Heart right ventricle (tissue), 16 donors: ENCODE results near the gene ABHD17C. TPM values are rescaled to one million over a fixed set of nuclear protein-coding genes. Genes with fewer than 3 reads are reported as not detected.

ENCODE experiments used
- ATAC-seq, 8 donors: fragments of 200-7000 bp; cut with Tn5 transposase; one replicate each; pipeline ENCODE4 v1.9.1; 2020; ENCODE audit warnings: mild to moderate bottlenecking in 8 of 8, moderate library complexity in 8 of 8, moderate number of reproducible peaks in 1 of 8
- DNase-seq, 2 donors: peaks; one replicate each; pipeline ENCODE4 v3.0.0-alpha.2; 2020
- H3K27ac ChIP-seq, 10 donors: fragments of 200-600 bp; sonication (generic) in 2 of 10; one replicate each; pipeline versions ENCODE4 v1.5.0 to v1.8.0; 2020 to 2022; ENCODE audit warnings: mild to moderate bottlenecking in 3 of 10
- H3K27me3 ChIP-seq, 7 donors: fragments of 200-600 bp; one replicate each; pipeline ENCODE4 v1.8.0; 2021 to 2022; ENCODE audit warnings: mild to moderate bottlenecking in 2 of 7
- H3K36me3 ChIP-seq, 9 donors: fragments of 200-600 bp; sonication (generic) in 1 of 9; one replicate each; pipeline versions ENCODE4 v1.5.0 to v1.8.0; 2020 to 2022; ENCODE audit warnings: mild to moderate bottlenecking in 2 of 9
- H3K4me1 ChIP-seq, 9 donors: fragments of 200-600 bp; sonication (generic) in 1 of 9; one replicate each; pipeline versions ENCODE4 v1.5.0 to v1.8.0; 2020 to 2022; ENCODE audit warnings: mild to moderate bottlenecking in 4 of 9
- H3K4me3 ChIP-seq, 10 donors: fragments of 200-600 bp; sonication (generic) in 2 of 10; one replicate each; pipeline versions ENCODE4 v1.5.0 to v1.8.0; 2020 to 2022; ENCODE audit warnings: mild to moderate bottlenecking in 7 of 10, moderate library complexity in 2 of 10
- H3K9me3 ChIP-seq, 11 donors: fragments of 200-600 bp in 10 of 11; sonication (generic) in 2 of 11; one replicate each; pipeline versions ENCODE4 v1.5.0 to v1.8.0; 2013 to 2022; ENCODE audit warnings: mild to moderate bottlenecking in 2 of 11, control low read depth in 1 of 11, moderate library complexity in 1 of 11
- WGBS, 2 donors: extraction: QIAGEN DNeasy Blood & Tissue Kit; methylation state at CpG; one replicate each; pipeline ENCODE4 v1.1.7; 2013; ENCODE audit warnings: inconsistent platforms in 1 of 2; 5-methylcytosine and 5-hydroxymethylcytosine counted together
- intact Hi-C, 10 donors: fragments of 100-400 bp; cut with DNase I; formaldehyde crosslinking; loops; one replicate each; pipeline versions ENCODE4 v1.11.1 to v1.14.2; 2022
- polyA plus RNA-seq, 2 donors: library from polyadenylated mRNA; stranded (reverse); fragments of 200-250 nt; gene quantifications; one replicate each; pipeline ENCODE4 v1.2.3, GENCODE V29; 2013
- total RNA-seq, 10 donors: library from RNA; stranded (reverse); fragmentation: NEBNext Ultra II Directional in 3 of 10; extraction: Animal tissue kit (Norgen Biotek cat#: 25700) in 3 of 10; gene quantifications; one replicate each; pipeline versions ENCODE4 v1.2.1 to v1.2.4, GENCODE V29; 2021 to 2023
- TF ChIP-seq, protein P1 (sequence below), 9 donors: fragments of 200-600 bp; sonication (generic) in 2 of 9; IDR thresholded peaks; one replicate each; pipeline versions ENCODE4 v1.5.0 to v1.8.0; 2021 to 2022; ENCODE audit warnings: antibody characterized with exemption in 9 of 9, mild to moderate bottlenecking in 5 of 9, moderate library complexity in 1 of 9
- donor health status: Arrhythmogenic right ventricular cardiomyopathy.
- donor health status: ischemic (EF 13 %, LVEDD 7.1; RV severe dilation, severe dysfunction).
- donor health status: healthy with polysubstance abuse.
- donor health status: DM: no; HTN: yes; CAD: no.
- donor health status: DM: no; HTN: no; CAD: no.
- donor health status: ischemic (EF 25% LVEDD 6.9; RV normal size, moderate dysfunction).
- donor health status: ischemic (EF 25% LVEDD 5.7; RV mildly dilated, moderate dysfunction).
- donor health status: healthy.
- donor health status: DM: yes; HTN: yes; CAD: no.
- donor health status: Ischemic cardiomyopathy.
- donor health status: ischemic (EF 35%, LVEDD 5.7; RV mildly dilated, moderate dysfunction).
- donor health status: nonischemic (EF 11% LVEDD 7.7; RV severe dilation, severe dysfunction).
- donor health status: DM: yes; HTN: yes; CAD: no.
- donor health status: PGD.
- donor health status: ischemic (EF 29% LVEDD 5.4; RV normal size, mild dysfunction).
- donor health status: nonischemic (EF 23%, LVEDD 6.1; RV moderate dilation, normal function).

ABHD17C gene
- total and polyA plus RNA-seq, 12 donors = 2.3 to 8.5 (median 4.2) TPM

- no peak for DNase-seq
- 52 to 58% methylated on average over 2 of the region's 2 CpGs for WGBS, 2 donors
- intact Hi-C loops = no loop called here
Measured at GRCh38 chr15:80679804-80680175, 15.3 kb upstream of the ABHD17C start.

GRCh38 chr15:80682201-80682600 lies 12.9 kb upstream of the ABHD17C start:
- no peak overlapping the region for H3K27ac ChIP-seq
- intact Hi-C loops = no loop called here
- no peak for DNase-seq
- H3K9me3 ChIP-seq = no peaks in the 10 kb centered on the region
- peaks cover 0 to 34% (median 8%) of the 10 kb centered on the region in 7 donors for H3K27me3 ChIP-seq
- H3K36me3 ChIP-seq = no peaks in the 10 kb centered on the region
- TF ChIP-seq, protein P1, sequence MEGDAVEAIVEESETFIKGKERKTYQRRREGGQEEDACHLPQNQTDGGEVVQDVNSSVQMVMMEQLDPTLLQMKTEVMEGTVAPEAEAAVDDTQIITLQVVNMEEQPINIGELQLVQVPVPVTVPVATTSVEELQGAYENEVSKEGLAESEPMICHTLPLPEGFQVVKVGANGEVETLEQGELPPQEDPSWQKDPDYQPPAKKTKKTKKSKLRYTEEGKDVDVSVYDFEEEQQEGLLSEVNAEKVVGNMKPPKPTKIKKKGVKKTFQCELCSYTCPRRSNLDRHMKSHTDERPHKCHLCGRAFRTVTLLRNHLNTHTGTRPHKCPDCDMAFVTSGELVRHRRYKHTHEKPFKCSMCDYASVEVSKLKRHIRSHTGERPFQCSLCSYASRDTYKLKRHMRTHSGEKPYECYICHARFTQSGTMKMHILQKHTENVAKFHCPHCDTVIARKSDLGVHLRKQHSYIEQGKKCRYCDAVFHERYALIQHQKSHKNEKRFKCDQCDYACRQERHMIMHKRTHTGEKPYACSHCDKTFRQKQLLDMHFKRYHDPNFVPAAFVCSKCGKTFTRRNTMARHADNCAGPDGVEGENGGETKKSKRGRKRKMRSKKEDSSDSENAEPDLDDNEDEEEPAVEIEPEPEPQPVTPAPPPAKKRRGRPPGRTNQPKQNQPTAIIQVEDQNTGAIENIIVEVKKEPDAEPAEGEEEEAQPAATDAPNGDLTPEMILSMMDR (IDR thresholded peaks at IDR 0.05) = no peak
- no peak for ATAC-seq
- H3K4me1 ChIP-seq = no peaks in the 10 kb centered on the region
- 74 to 87% methylated on average over 4 of the region's 4 CpGs for WGBS, 2 donors
- H3K4me3 ChIP-seq = no peak overlapping the region

More at GRCh38 chr15:80679804-80680175, 15.3 kb upstream of the ABHD17C start:
- ATAC-seq = no peak
- H3K36me3 ChIP-seq = no peaks in the 10 kb centered on the region
- H3K9me3 ChIP-seq = no peaks in the 10 kb centered on the region
- TF ChIP-seq, protein P1 (IDR thresholded peaks at IDR 0.05) = no peak
- no peaks in the 10 kb centered on the region for H3K4me1 ChIP-seq
- H3K27me3 ChIP-seq = peaks cover 0 to 36% (median 8%) of the 10 kb centered on the region in 7 donors
- no peak overlapping the region for H3K4me3 ChIP-seq
- no peak overlapping the region for H3K27ac ChIP-seq

- intact Hi-C loops = no loop called here
- H3K4me3 ChIP-seq = no peak overlapping the region
- TF ChIP-seq, protein P1 (IDR thresholded peaks at IDR 0.05) = no peak
- DNase-seq (no peak), ATAC-seq (no peak)
- no peaks in the 10 kb centered on the region for H3K36me3 ChIP-seq
- H3K27ac ChIP-seq = no peak overlapping the region
- H3K27me3 ChIP-seq = peaks cover 0 to 19% (median under 1%) of the 10 kb centered on the region in 7 donors
- no peaks in the 10 kb centered on the region for H3K4me1 ChIP-seq
- no peaks in the 10 kb centered on the region for H3K9me3 ChIP-seq
Measured at GRCh38 chr15:80684697-80685096, 10.4 kb upstream of the ABHD17C start.

DNA sequence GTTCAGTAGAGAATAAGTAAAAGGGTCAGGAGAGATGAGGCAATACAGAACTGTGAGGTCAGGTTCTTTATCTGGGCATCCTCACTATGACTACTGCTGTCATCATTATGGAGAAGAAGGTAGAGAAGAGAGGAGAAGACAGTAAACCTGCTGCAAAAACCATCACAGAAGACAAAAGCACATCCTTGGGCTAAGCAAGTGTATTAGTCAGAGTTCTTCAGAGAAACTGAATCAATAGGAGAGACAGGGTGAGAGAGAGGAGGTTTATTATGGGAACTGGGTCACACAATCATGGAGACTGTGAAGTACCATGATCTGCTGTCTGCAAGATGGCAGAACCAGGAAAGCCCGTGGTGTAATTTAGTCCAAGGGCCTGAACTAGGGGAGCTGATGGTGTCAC lies 9.5 kb upstream of the ABHD17C start:
- Histone ChIP-seq H3K9me3 (no peaks in the 10 kb centered on the region), H3K27ac (no peak overlapping the region), H3K27me3 (peaks cover 0 to 14% (median 0%) of the 10 kb centered on the region in 7 donors), H3K36me3 (no peaks in the 10 kb centered on the region), H3K4me3 (no peak overlapping the region), H3K4me1 (no peaks in the 10 kb centered on the region)
- DNase-seq = no peak
- 90 to 97% methylated on average over 1 of the region's 1 CpG for WGBS, 2 donors
- intact Hi-C loops = no loop called here
- TF ChIP-seq, protein P1 (IDR thresholded peaks at IDR 0.05) = no peak
- no peak for ATAC-seq
